H1 (cell line): ENCODE results near the gene FNDC11. TPM values are rescaled to one million over a fixed set of nuclear protein-coding genes. Genes with fewer than 3 reads are reported as not detected.

Experiments
- EP300 ChIP-seq, 2 experiments: IDR thresholded peaks; 1 replicate in 1 of 2; 2 replicates in 1 of 2; pipeline ENCODE4 v1.6.1; 2011 to 2012; ENCODE audit warnings: low read depth in 2 of 2, low read length in 2 of 2, mild to moderate bottlenecking in 2 of 2, borderline replicate concordance in 1 of 2, inconsistent platforms in 1 of 2, moderate library complexity in 1 of 2
- FOSL1 ChIP-seq: IDR thresholded peaks from 2 replicates; pipeline ENCODE4 v1.6.1; 2011; ENCODE audit warnings: mild to moderate bottlenecking, low read depth, low read length, moderate library complexity; ENCODE audit not compliant: insufficient read depth
- SIRT6 ChIP-seq: IDR thresholded peaks from one replicate; pipeline ENCODE4 v1.7.1; 2012; ENCODE audit warnings: low read length, inconsistent platforms
- polyA plus RNA-seq, 7 experiments: library from polyadenylated mRNA; depleted of rRNA in 3 of 7; stranded (reverse) in 5 of 7; unstranded in 2 of 7; fragments of >200 nt in 5 of 7; fragments of 200-250 nt in 2 of 7; gene quantifications; 1 replicate in 5 of 7; 2 replicates in 1 of 7; 4 replicates in 1 of 7; pipeline versions ENCODE4 v1.2.1 to v1.2.3, GENCODE V29; 2011 to 2013; ENCODE audit warnings: missing spikeins in 2 of 7, mixed read lengths in 2 of 7
- total RNA-seq: library from RNA; stranded (reverse); fragmentation: NEBNext Ultra II Directional; extraction: Animal tissue kit (Norgen Biotek cat#: 25700); gene quantifications from 2 replicates; pipeline ENCODE4 v1.2.1, GENCODE V29; 2021

FNDC11 gene
- total and polyA plus RNA-seq, 2 of the 8 experiments (the other 6 are each of a cell fraction or from before 2014, with no cell fraction given): 2.6 to 8.8 TPM

GRCh38 chr20:63545814-63546213 is 8.1 kb upstream of the FNDC11 start (continued):
- no peak for TF ChIP-seq SIRT6
- no peak for TF ChIP-seq FOSL1
- no peak for TF ChIP-seq EP300 (IDR thresholded peaks at IDR 0.05; ENCODE audit: borderline replicate concordance in 1 of 2, low read depth in 2 of 2, low read length in 2 of 2)
